HepG2 (cell line): ENCODE data around the gene GPATCH8. TPM values are rescaled to one million over a fixed set of nuclear protein-coding genes. Genes with fewer than 3 reads are reported as not detected.

ENCODE experiments used
- FOXK1 ChIP-seq: sonication (generic); formaldehyde crosslinking; IDR thresholded peaks from 2 replicates; pipeline ENCODE4 v1.4.0; 2020; ENCODE audit warnings: low read depth, missing genetic modification reagents, borderline replicate concordance
- PHB2 ChIP-seq: fragments of 450-650 bp; IDR thresholded peaks from 2 replicates; pipeline ENCODE4 v1.6.1; 2018; ENCODE audit not compliant: partially characterized antibody
- SAP130 ChIP-seq: IDR thresholded peaks from 2 replicates; pipeline ENCODE4 v1.6.1; 2016; ENCODE audit warnings: low read depth
- SPEN ChIP-seq: sonication (generic); formaldehyde crosslinking; IDR thresholded peaks from 2 replicates; pipeline ENCODE4 v1.5.1; 2020; ENCODE audit warnings: low read depth, mild to moderate bottlenecking, missing genetic modification reagents
- ZNF598 ChIP-seq: sonication (generic); formaldehyde crosslinking; IDR thresholded peaks from 2 replicates; pipeline ENCODE4 v1.5.1; 2020; ENCODE audit warnings: mild to moderate bottlenecking, missing genetic modification reagents, borderline replicate concordance
- ZNF652 ChIP-seq: IDR thresholded peaks from 2 replicates; pipeline ENCODE4 v1.6.1; 2016; ENCODE audit warnings: low read depth, borderline replicate concordance
- ZSCAN25 ChIP-seq: sonication (generic); formaldehyde crosslinking; IDR thresholded peaks from 2 replicates; pipeline ENCODE4 v1.8.0; 2022; ENCODE audit warnings: mild to moderate bottlenecking, missing genetic modification reagents
- ZSCAN9 ChIP-seq: IDR thresholded peaks from 2 replicates; pipeline ENCODE4 v1.6.1; 2016; ENCODE audit warnings: borderline replicate concordance
- polyA plus RNA-seq, 8 experiments: library from polyadenylated mRNA; depleted of rRNA in 3 of 8; stranded (reverse) in 7 of 8; unstranded in 1 of 8; fragments of >200 nt; fragmentation: Illumina TruSeq in 4 of 8; extraction: Trizol in 4 of 8; gene quantifications; 2 replicates each; pipeline versions ENCODE4 v1.2.1 to v1.2.3, GENCODE V29; 2011 to 2016; ENCODE audit warnings: low read depth in 4 of 8, missing spikeins in 1 of 8, mixed read lengths in 1 of 8; ENCODE audit not compliant: insufficient read depth in 1 of 8
- total RNA-seq, 5 experiments: library from RNA; depleted of rRNA; stranded (reverse); fragments of >200 nt; fragmentation: Illumina TruSeq; extraction: Trizol; gene quantifications; 2 replicates each; pipeline ENCODE4 v1.2.3, GENCODE V29; 2016; ENCODE audit warnings: low read depth in 1 of 5
- TF ChIP-seq, protein P1 (sequence below): sonication (generic); formaldehyde crosslinking; IDR thresholded peaks from 2 replicates; pipeline ENCODE4 v1.4.0; 2020; ENCODE audit warnings: mild to moderate bottlenecking, missing genetic modification reagents
- TF ChIP-seq, protein P2 (sequence below): sonication (generic); formaldehyde crosslinking; IDR thresholded peaks from 2 replicates; pipeline ENCODE4 v1.4.0; 2020; ENCODE audit warnings: missing genetic modification reagents, borderline replicate concordance
- TF ChIP-seq, protein P3 (sequence below): sonication (generic); formaldehyde crosslinking; IDR thresholded peaks from 2 replicates; pipeline ENCODE4 v1.4.0; 2020; ENCODE audit warnings: missing genetic modification reagents

The GPATCH8 gene
- total and polyA plus RNA-seq, 2 of the 13 experiments (the other 11 are each of a cell fraction or from before 2014, with no cell fraction given) = 20.7 to 21.5 TPM

DNA sequence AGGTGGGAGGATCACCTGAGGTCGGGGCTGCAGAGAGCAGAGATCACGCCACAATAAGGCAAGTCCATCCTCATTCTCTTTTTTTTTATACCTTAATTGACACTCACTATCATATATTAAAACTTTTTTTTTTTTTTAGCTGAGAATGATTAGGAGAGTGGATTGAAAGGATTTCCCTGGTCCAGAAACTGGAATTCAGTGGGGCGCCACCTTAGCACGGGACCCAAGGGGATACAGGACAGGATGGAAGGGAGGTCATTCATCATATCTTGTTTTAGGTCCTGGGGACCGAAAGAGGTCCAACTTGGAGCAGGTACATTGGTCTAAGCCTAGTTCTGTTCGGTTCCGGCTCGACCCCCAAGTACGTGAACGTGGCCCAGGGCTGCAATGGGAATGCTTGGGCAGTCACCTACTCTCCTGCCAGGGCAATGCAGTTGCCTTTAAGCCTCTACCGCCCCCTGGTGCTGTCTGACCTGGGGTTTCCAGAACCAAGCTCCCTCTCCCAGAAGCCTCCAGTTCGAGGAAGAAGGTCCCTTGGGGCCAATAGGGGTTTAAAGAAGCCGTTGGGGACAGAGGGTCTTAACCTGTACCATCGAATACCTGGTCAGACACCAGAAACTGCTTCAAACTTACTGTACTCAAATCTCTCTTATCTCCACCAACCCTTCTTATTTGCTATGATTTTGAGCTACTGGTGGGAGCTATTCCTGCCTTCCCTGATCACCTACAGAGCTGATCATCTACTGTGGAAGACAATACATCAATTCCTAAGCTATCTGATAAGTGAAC is 19.9 kb upstream of the GPATCH8 start (continued):
- TF ChIP-seq, protein P1, sequence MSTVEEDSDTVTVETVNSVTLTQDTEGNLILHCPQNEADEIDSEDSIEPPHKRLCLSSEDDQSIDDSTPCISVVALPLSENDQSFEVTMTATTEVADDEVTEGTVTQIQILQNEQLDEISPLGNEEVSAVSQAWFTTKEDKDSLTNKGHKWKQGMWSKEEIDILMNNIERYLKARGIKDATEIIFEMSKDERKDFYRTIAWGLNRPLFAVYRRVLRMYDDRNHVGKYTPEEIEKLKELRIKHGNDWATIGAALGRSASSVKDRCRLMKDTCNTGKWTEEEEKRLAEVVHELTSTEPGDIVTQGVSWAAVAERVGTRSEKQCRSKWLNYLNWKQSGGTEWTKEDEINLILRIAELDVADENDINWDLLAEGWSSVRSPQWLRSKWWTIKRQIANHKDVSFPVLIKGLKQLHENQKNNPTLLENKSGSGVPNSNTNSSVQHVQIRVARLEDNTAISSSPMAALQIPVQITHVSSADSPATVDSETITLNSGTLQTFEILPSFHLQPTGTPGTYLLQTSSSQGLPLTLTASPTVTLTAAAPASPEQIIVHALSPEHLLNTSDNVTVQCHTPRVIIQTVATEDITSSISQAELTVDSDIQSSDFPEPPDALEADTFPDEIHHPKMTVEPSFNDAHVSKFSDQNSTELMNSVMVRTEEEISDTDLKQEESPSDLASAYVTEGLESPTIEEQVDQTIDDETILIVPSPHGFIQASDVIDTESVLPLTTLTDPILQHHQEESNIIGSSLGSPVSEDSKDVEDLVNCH (CRISPR knock-in tag) = no peak
- TF ChIP-seq, protein P2, sequence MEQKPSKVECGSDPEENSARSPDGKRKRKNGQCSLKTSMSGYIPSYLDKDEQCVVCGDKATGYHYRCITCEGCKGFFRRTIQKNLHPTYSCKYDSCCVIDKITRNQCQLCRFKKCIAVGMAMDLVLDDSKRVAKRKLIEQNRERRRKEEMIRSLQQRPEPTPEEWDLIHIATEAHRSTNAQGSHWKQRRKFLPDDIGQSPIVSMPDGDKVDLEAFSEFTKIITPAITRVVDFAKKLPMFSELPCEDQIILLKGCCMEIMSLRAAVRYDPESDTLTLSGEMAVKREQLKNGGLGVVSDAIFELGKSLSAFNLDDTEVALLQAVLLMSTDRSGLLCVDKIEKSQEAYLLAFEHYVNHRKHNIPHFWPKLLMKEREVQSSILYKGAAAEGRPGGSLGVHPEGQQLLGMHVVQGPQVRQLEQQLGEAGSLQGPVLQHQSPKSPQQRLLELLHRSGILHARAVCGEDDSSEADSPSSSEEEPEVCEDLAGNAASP (CRISPR knock-in tag) = peak; percentile 65; the same call in 1 of the 2 replicates
- TF ChIP-seq ZSCAN9 (CRISPR knock-in tag) (no peak; the same call in 1 of the 2 replicates), PHB2 (no peak), SPEN (CRISPR knock-in tag) (peak; percentile 38; the same call in 1 of the 2 replicates), FOXK1 (CRISPR knock-in tag) (peak; percentile 42; the same call in 1 of the 2 replicates), ZNF598 (CRISPR knock-in tag) (peak; percentile 81; the same call in 1 of the 2 replicates), SAP130 (peak; percentile 51), ZNF652 (CRISPR knock-in tag) (no peak), ZSCAN25 (CRISPR knock-in tag) (peak; percentile 47; the same call in 1 of the 2 replicates)
- TF ChIP-seq, protein P3, sequence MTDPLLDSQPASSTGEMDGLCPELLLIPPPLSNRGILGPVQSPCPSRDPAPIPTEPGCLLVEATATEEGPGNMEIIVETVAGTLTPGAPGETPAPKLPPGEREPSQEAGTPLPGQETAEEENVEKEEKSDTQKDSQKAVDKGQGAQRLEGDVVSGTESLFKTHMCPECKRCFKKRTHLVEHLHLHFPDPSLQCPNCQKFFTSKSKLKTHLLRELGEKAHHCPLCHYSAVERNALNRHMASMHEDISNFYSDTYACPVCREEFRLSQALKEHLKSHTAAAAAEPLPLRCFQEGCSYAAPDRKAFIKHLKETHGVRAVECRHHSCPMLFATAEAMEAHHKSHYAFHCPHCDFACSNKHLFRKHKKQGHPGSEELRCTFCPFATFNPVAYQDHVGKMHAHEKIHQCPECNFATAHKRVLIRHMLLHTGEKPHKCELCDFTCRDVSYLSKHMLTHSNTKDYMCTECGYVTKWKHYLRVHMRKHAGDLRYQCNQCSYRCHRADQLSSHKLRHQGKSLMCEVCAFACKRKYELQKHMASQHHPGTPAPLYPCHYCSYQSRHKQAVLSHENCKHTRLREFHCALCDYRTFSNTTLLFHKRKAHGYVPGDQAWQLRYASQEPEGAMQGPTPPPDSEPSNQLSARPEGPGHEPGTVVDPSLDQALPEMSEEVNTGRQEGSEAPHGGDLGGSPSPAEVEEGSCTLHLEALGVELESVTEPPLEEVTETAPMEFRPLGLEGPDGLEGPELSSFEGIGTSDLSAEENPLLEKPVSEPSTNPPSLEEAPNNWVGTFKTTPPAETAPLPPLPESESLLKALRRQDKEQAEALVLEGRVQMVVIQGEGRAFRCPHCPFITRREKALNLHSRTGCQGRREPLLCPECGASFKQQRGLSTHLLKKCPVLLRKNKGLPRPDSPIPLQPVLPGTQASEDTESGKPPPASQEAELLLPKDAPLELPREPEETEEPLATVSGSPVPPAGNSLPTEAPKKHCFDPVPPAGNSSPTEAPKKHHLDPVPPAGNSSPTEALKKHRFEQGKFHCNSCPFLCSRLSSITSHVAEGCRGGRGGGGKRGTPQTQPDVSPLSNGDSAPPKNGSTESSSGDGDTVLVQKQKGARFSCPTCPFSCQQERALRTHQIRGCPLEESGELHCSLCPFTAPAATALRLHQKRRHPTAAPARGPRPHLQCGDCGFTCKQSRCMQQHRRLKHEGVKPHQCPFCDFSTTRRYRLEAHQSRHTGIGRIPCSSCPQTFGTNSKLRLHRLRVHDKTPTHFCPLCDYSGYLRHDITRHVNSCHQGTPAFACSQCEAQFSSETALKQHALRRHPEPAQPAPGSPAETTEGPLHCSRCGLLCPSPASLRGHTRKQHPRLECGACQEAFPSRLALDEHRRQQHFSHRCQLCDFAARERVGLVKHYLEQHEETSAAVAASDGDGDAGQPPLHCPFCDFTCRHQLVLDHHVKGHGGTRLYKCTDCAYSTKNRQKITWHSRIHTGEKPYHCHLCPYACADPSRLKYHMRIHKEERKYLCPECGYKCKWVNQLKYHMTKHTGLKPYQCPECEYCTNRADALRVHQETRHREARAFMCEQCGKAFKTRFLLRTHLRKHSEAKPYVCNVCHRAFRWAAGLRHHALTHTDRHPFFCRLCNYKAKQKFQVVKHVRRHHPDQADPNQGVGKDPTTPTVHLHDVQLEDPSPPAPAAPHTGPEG (CRISPR knock-in tag) = 0 out of 2 replicates have a peak, but pooled peaks have one; percentile 41
